Measurements from ENCODE around the gene OSBPL2. TPM values are rescaled to one million over a fixed set of nuclear protein-coding genes. Genes with fewer than 3 reads are reported as not detected.

Gene OSBPL2
- total RNA-seq, 1 experiment from 2014 or later, result 41.4 TPM

- intact Hi-C loops (cut with micrococcal nuclease; ENCODE audit: unreplicated experiment), result no loop called here
- TF ChIP-seq POLR2AphosphoS5 (IDR thresholded peaks at IDR 0.05; ENCODE audit: low read depth, low read length) (no peak), TCF7L2 (IDR thresholded peaks at IDR 0.05; ENCODE audit: low read depth, low read length) (no peak), REST (IDR thresholded peaks at IDR 0.05; ENCODE audit: insufficient read depth in 1 of 2, low read depth in 2 of 2, low read length in 1 of 2) (peak; percentile 83 to 95), CTCF (IDR thresholded peaks at IDR 0.05) (no peak), SIN3A (IDR thresholded peaks at IDR 0.05; ENCODE audit: borderline replicate concordance, insufficient read depth, low read depth, low read length) (peak; percentile 42; the same call in 1 of the 2 replicates)
- Histone ChIP-seq H3K9me3 (ENCODE audit: control insufficient read depth, insufficient read depth, low read depth, low read length) (no peaks in the 10 kb centered on the region), H3K36me3 (ENCODE audit: control insufficient read depth, insufficient read depth, low read length) (no peaks in the 10 kb centered on the region), H3K4me3 (ENCODE audit: low read depth in 2 of 2, low read length in 2 of 2) (peak within 1 kb of the TSS; percentile 27 to 33), H3K27me3 (ENCODE audit: control insufficient read depth, insufficient read depth, low read length) (no peaks in the 10 kb centered on the region; the same call in 1 of the 2 replicates), H3K27ac (ENCODE audit: low read length) (no peak within 1 kb of the TSS), H3K4me1 (ENCODE audit: control insufficient read depth, insufficient read depth, low read length) (no peaks in the 10 kb centered on the region; the same call in 1 of the 2 replicates)
- in situ Hi-C loops (cut with HindIII; ENCODE audit: low pct_unique_long_range_greater_than_20kb, low sequenced_read_pairs), result no loop called here
- peak; percentile 64 for ATAC-seq
- ChIA-PET CTCF (no interaction called here), POLR2A (no interaction called here)
- no TSS peak for BruUV-seq (replicated peaks)
- no peak for DNase-seq (ENCODE audit: low read depth, low spot score)
These were observed 18.2 kb upstream of the OSBPL2 start, which contains the start of gene HRH3 for GRCh38 chr20:62219992-62220665. HRH3 (minus strand) TSS chr20:62220278; CDS start chr20:62219970, 308 bp downstream.

- Histone ChIP-seq H3K27ac (ENCODE audit: low read length) (no peak overlapping the region), H3K9me3 (ENCODE audit: control insufficient read depth, insufficient read depth, low read depth, low read length) (no peaks in the 10 kb centered on the region), H3K4me1 (ENCODE audit: control insufficient read depth, insufficient read depth, low read length) (no peaks in the 10 kb centered on the region; the same call in 1 of the 2 replicates), H3K4me3 (ENCODE audit: low read depth in 2 of 2, low read length in 2 of 2) (0 out of 4 replicates have a peak overlapping the region, but pooled peaks of 1 of the 2 experiments have one; percentile 1), H3K27me3 (ENCODE audit: control insufficient read depth, insufficient read depth, low read length) (no peaks in the 10 kb centered on the region; the same call in 1 of the 2 replicates), H3K36me3 (ENCODE audit: control insufficient read depth, insufficient read depth, low read length) (no peaks in the 10 kb centered on the region)
- intact Hi-C loops (cut with micrococcal nuclease; ENCODE audit: unreplicated experiment), result no loop called here
- no peak for ATAC-seq
- CTCF ChIA-PET, result no interaction called here
- no peak for DNase-seq (ENCODE audit: low read depth, low spot score)
- in situ Hi-C loops (cut with HindIII; ENCODE audit: low pct_unique_long_range_greater_than_20kb, low sequenced_read_pairs), result no loop called here
- POLR2A ChIA-PET, result no interaction called here
- TF ChIP-seq TCF7L2 (IDR thresholded peaks at IDR 0.05; ENCODE audit: low read depth, low read length) (no peak), REST (IDR thresholded peaks at IDR 0.05; ENCODE audit: insufficient read depth in 1 of 2, low read depth in 2 of 2, low read length in 1 of 2) (no peak; a peak in 1 of 4 replicates), POLR2AphosphoS5 (IDR thresholded peaks at IDR 0.05; ENCODE audit: low read depth, low read length) (no peak), SIN3A (IDR thresholded peaks at IDR 0.05; ENCODE audit: borderline replicate concordance, insufficient read depth, low read depth, low read length) (no peak), CTCF (IDR thresholded peaks at IDR 0.05) (no peak)
- BruUV-seq (replicated peaks), result no TSS peak
These were observed 17.4 kb upstream of the OSBPL2 start for GRCh38 chr20:62220666-62221568.
